ENCODE results near the gene SCRN2.

DNA sequence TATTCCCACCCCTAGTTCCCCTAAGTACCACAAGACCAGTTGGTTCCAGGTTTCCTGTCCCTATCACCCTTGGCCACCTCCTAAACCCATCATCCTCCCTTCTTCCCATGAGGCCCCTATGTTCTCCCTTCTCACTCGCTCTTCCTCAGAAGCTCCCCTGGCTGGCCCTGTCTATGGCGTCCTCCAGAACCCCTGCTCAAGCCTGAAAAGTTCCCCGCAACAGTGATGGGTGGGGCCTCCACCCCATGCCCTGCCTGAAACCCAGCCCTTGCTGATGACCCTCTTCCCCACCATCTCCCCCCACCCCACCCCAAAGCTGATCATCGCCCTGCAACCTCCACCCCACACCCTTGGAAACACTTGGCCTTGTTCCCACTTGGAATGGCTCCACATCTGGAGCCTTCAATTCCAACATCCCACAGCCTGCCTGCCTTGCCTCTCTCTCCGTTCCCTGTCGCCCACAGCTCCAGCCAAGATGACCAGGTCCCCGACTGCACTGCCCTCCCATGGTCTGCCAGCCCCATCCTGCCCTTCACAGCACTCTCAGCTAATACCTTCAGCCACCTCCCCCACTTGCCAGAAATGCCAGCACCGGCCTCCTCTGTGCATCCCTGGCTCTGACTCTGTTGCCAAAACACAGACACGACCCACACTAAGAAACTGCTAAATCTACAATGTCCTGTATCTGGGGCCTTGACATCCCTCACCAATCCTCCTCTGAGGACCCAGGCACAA, 30.0 kb downstream of the SCRN2 start:
- TF ChIP-seq, protein P1, sequence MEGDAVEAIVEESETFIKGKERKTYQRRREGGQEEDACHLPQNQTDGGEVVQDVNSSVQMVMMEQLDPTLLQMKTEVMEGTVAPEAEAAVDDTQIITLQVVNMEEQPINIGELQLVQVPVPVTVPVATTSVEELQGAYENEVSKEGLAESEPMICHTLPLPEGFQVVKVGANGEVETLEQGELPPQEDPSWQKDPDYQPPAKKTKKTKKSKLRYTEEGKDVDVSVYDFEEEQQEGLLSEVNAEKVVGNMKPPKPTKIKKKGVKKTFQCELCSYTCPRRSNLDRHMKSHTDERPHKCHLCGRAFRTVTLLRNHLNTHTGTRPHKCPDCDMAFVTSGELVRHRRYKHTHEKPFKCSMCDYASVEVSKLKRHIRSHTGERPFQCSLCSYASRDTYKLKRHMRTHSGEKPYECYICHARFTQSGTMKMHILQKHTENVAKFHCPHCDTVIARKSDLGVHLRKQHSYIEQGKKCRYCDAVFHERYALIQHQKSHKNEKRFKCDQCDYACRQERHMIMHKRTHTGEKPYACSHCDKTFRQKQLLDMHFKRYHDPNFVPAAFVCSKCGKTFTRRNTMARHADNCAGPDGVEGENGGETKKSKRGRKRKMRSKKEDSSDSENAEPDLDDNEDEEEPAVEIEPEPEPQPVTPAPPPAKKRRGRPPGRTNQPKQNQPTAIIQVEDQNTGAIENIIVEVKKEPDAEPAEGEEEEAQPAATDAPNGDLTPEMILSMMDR (conservative IDR thresholded peaks at IDR 0.05; ENCODE audit: low read depth, low read length), result no peak
- no peak for TF ChIP-seq EZH2phosphoT487 (IDR thresholded peaks at IDR 0.05; ENCODE audit: borderline replicate concordance, low read length)
- TF ChIP-seq EZH2 (IDR thresholded peaks at IDR 0.05; ENCODE audit: low read length, unreplicated experiment), result no peak

Data from PC-3 (cell line).